ENCODE data around the gene SRXN1.

GRCh38 chr20:680638-681187 is 27.7 kb upstream of the SRXN1 start:
- TF ChIP-seq, protein P1, sequence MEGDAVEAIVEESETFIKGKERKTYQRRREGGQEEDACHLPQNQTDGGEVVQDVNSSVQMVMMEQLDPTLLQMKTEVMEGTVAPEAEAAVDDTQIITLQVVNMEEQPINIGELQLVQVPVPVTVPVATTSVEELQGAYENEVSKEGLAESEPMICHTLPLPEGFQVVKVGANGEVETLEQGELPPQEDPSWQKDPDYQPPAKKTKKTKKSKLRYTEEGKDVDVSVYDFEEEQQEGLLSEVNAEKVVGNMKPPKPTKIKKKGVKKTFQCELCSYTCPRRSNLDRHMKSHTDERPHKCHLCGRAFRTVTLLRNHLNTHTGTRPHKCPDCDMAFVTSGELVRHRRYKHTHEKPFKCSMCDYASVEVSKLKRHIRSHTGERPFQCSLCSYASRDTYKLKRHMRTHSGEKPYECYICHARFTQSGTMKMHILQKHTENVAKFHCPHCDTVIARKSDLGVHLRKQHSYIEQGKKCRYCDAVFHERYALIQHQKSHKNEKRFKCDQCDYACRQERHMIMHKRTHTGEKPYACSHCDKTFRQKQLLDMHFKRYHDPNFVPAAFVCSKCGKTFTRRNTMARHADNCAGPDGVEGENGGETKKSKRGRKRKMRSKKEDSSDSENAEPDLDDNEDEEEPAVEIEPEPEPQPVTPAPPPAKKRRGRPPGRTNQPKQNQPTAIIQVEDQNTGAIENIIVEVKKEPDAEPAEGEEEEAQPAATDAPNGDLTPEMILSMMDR (IDR thresholded peaks at IDR 0.05) = no peak
- no peak for TF ChIP-seq POLR2A (IDR thresholded peaks at IDR 0.05)
